Ramos (cell line): Measurements from ENCODE around the gene C19orf33.

ENCODE experiments used
- in situ Hi-C: fragments of 300-500 bp; cut with MboI; formaldehyde crosslinking; loops from one replicate; pipeline ENCODE4 v1.14.3; 2022; ENCODE audit warnings: low sequenced_read_pairs; ENCODE audit not compliant: unreplicated experiment

C19orf33 gene

GRCh38 chr19:38277969-38278680 is 25.9 kb upstream of the C19orf33 start:
- in situ Hi-C loops, result no loop called here

DNA sequence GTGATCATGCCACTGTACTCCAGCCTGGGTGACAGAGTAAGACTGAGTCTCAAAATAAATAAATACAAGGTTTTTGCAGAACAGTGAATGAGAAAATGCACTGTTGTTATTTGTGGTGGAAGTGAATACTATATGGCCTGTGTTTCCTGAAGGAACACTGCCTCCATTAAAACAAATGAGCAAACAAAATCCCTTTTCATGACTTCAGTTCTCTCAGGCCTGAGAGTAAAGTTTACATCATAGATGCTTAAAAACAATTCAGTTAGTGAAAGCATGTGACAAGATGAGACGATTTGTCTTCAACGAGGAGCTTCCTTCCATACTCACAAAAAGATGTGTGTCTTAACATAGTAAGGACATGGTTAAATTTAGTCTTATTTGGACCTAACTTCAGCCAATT is 25.3 kb upstream of the C19orf33 start:
- in situ Hi-C loops, result no loop called here

- in situ Hi-C loops, result no loop called here
Observed at GRCh38 chr19:38280030-38280921, 23.8 kb upstream of the C19orf33 start.

GRCh38 chr19:38281811-38282566 is 22.1 kb upstream of the C19orf33 start:
- in situ Hi-C loops, result no loop called here

DNA sequence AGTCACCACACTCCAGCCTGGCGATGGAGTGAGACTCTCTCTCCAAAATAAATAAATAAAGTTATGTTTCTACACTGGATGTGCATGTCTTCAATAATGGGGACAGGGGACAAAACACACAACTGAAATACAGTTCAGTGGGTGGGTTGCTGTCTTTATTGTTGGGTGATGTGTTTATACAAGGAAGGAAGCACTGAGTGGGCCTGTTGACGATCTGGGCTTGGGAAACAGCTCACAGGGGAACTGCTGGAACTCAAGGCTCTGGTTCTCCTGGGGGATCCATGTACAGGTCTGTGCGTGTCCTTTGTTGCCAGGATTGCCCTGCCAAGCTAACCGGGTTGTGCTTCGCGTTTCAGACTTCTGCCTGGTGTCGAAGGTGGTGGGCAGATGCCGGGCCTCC is 20.8 kb upstream of the C19orf33 start:
- in situ Hi-C loops, result no loop called here

DNA sequence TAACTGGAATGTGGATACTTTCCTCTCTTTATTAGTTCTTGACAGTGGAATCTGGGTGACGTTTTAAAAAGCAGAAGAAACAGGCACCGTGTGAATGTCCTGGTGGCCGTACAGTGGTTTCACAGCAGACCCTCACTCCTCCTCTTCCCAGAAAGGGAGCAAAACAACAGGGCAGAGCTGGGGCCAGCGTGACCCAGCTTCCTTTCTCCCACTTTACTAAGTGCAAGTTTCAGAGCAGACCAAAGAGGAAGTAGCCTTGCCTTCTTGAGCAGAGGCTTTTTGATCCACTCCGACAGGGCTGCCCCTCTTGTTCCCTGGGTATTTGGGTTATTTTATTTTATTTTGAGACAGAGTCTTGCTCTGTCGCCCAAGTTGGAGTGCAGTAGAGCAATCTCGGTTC is 19.6 kb upstream of the C19orf33 start:
- in situ Hi-C loops, result no loop called here

- in situ Hi-C loops, result no loop called here
Observed at GRCh38 chr19:38285567-38285966, 18.5 kb upstream of the C19orf33 start.

DNA sequence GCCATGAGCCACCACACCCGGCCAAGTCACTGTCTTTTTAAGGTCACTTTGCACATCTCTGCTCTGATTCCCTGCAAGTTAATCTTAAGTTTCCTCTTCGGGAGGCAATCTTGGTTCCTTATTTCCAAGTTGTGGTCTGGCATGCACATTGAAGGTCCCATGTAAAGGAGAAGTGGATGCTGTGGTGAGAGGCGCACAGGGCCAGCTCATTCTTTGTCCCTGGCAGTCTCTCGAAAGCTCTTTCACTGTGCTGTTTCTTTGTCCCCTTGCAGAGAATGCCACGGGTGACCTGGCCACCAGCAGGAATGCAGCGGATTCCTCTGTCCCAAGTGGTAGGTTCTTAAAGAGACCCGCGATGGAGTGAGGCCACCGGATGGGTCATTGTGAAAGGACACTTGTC is 16.4 kb upstream of the C19orf33 start:
- in situ Hi-C loops, result no loop called here

GRCh38 chr19:38288123-38288855 is 15.8 kb upstream of the C19orf33 start:
- in situ Hi-C loops, result no loop called here

- in situ Hi-C loops, result no loop called here
Observed at GRCh38 chr19:38289955-38290354, 14.1 kb upstream of the C19orf33 start.

DNA sequence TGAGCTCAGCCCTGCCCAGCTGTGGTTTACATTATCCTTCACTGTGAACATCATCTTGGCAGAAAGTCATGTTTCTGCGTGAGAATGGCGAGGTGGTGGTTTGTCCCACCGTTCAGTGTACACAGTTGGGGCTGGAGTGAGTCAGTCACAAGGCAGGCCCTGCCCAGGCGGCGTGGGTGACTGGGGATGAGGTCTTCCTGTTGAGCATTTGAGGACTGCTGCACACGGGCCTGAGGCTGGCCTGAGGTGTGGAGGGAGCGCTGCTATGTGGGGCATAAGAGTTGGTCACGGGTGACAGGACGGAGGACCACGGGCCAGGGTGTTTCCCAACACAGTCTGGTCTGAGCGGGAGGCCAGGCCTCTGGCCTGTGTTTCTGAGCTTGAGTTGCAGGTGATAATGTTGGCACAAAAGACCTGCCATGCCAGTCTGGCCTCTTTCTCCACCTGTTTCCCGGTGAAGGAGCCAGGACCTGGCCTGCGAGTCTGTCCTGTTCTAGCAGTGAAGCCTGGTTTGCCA is 13.4 kb upstream of the C19orf33 start:
- in situ Hi-C loops, result no loop called here

DNA sequence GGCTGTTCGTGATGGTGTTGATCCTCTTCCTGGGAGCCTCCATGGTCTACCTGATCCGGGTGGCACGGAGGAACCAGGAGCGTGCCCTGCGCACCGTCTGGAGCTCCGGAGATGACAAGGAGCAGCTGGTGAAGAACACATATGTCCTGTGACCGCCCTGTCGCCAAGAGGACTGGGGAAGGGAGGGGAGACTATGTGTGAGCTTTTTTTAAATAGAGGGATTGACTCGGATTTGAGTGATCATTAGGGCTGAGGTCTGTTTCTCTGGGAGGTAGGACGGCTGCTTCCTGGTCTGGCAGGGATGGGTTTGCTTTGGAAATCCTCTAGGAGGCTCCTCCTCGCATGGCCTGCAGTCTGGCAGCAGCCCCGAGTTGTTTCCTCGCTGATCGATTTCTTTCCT is 12.2 kb upstream of the C19orf33 start:
- in situ Hi-C loops, result no loop called here

GRCh38 chr19:38293281-38293680 is 10.8 kb upstream of the C19orf33 start:
- in situ Hi-C loops, result no loop called here

- in situ Hi-C loops, result no loop called here
Observed at GRCh38 chr19:38294090-38294489, 10.0 kb upstream of the C19orf33 start.

DNA sequence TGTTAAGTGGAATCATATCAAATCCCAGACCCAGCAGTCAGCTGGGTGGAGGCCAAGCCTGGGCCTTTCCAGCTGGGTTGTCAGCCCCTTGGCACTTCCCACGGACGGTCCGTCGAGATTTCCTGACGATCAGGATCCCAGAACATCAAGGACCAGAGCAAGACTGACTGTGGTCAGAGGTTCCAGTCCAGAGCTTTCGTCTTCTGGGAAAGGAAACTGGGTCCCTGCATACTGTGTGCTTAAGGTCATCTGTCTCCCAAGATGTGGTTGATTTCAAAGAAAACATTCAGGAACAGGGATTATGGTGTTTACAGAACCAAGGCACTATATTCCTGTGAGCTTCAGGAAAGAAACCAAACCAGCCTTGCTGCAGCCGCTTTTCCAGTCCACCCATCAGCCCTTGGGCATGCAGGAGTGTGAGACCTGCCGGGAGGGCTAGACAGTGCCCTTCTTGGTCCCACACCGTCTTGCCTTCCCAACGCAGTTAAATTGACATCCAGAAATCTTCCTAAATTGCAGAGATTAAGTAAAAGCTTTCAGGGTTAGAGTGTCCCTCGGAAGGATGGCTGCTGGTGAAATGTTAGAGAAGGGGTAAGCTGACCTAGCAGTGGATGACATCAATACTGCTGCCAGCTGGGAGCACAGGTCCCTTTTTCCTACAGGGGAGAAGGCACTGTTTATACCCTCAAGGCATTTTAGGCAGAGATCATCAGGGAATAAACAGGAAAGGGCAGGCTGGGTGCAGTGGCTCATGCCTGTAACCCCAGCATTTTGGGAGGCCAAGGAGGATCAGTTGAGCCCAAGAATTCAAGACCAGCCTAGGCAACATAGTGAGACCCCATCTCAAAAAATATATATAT is 5.0 kb upstream of the C19orf33 start:
- in situ Hi-C loops, result no loop called here

GRCh38 chr19:38304352-38304865 is 358 bp downstream of the C19orf33 start:
- in situ Hi-C loops, result no loop called here

GRCh38 chr19:38304866-38305429 is 897 bp downstream of the C19orf33 start:
- in situ Hi-C loops, result no loop called here

- in situ Hi-C loops, result no loop called here
Observed at GRCh38 chr19:38306236-38306635, 2.2 kb downstream of the C19orf33 start.

GRCh38 chr19:38307076-38307475 is 3.0 kb downstream of the C19orf33 start:
- in situ Hi-C loops, result no loop called here
